Esophagus squamous epithelium (tissue), 5 donors: ENCODE data around the gene LGALS8. TPM values are rescaled to one million over a fixed set of nuclear protein-coding genes. Genes with fewer than 3 reads are reported as not detected.

Experiments used
- DNase-seq: peaks from one replicate; lab custom pipeline; 2025; lab: John Stamatoyannopoulos, UW
- H3K27ac ChIP-seq, 4 donors: fragments of 200-600 bp; sonication (generic); one replicate each; pipeline ENCODE4 v1.5.1; 2016 to 2019; ENCODE audit warnings: mild to moderate bottlenecking in 1 of 4
- H3K27me3 ChIP-seq, 4 donors: fragments of 200-600 bp; sonication (generic); 1 replicate in 3 of 4; 2 replicates in 1 of 4; pipeline versions ENCODE4 v1.5.1 to v1.6.0; 2017 to 2021; ENCODE audit warnings: antibody characterized with exemption in 1 of 4
- H3K36me3 ChIP-seq, 3 donors: fragments of 200-600 bp; sonication (generic); one replicate each; pipeline ENCODE4 v1.5.1; 2016 to 2019
- H3K4me1 ChIP-seq, 3 donors: fragments of 200-600 bp; sonication (generic); one replicate each; pipeline ENCODE4 v1.5.1; 2017 to 2019
- H3K4me3 ChIP-seq, 4 donors: fragments of 200-600 bp; sonication (generic); 1 replicate in 3 of 4; 2 replicates in 1 of 4; pipeline ENCODE4 v1.5.1; 2016 to 2019; ENCODE audit warnings: mild to moderate bottlenecking in 2 of 4, moderate library complexity in 1 of 4
- H3K9me3 ChIP-seq, 3 donors: fragments of 200-600 bp; sonication (generic); one replicate each; pipeline ENCODE4 v1.5.1; 2016 to 2019
- CTCF ChIP-seq, 6 experiments: fragments of 450-650 bp in 4 of 6; fragments of 200-600 bp in 2 of 6; sonication (generic) in 2 of 6; IDR thresholded peaks; one replicate each; pipeline ENCODE4 v1.5.1; 2016 to 2019; ENCODE audit warnings: antibody characterized with exemption in 6 of 6, mild to moderate bottlenecking in 4 of 6, moderate library complexity in 4 of 6
- POLR2A ChIP-seq, 4 donors: fragments of 450-650 bp; IDR thresholded peaks; one replicate each; pipeline ENCODE4 v1.6.1; 2017; ENCODE audit warnings: antibody characterized with exemption in 4 of 4, mild to moderate bottlenecking in 4 of 4, moderate library complexity in 3 of 4
- WGBS, 2 donors: methylation state at CpG; one replicate each; pipeline ENCODE4 v1.1.5; 2018; 5-methylcytosine and 5-hydroxymethylcytosine counted together
- intact Hi-C: fragments of 100-400 bp; cut with DNase I; formaldehyde crosslinking; loops from one replicate; pipeline ENCODE4 v1.15.0; 2022
- total RNA-seq, 4 donors: library from RNA; depleted of rRNA; stranded (reverse); fragments of >200 nt; gene quantifications; one replicate each; pipeline ENCODE4 v1.1.0, GENCODE V29; 2016
- donor health status: DM: yes; HTN: yes; CAD: no.

Gene LGALS8
- total RNA-seq, 4 donors from 2014 or later, result 45.2 to 70.6 (median 52.4) TPM

GRCh38 chr1:236530959-236531358 lies 7.2 kb downstream of the LGALS8 start:
- intact Hi-C loops, result no loop called here
- Histone ChIP-seq H3K9me3 (no peaks in the 10 kb centered on the region), H3K27me3 (no peaks in the 10 kb centered on the region), H3K27ac (no peak overlapping the region), H3K4me3 (no peak overlapping the region), H3K4me1 (peaks cover 0 to 40% (median 4%) of the 10 kb centered on the region in 3 donors), H3K36me3 (peaks cover 0 to 71% (median 0%) of the 10 kb centered on the region in 3 donors)
- 61 to 77% methylated on average over 5 of the region's 5 CpGs for WGBS, 2 donors
- TF ChIP-seq CTCF (IDR thresholded peaks at IDR 0.05), result no peak
- TF ChIP-seq POLR2A (IDR thresholded peaks at IDR 0.05), result no peak
- DNase-seq, result no peak

GRCh38 chr1:236532850-236533249 lies 9.1 kb downstream of the LGALS8 start:
- peaks cover 0 to 64% (median 0%) of the 10 kb centered on the region in 3 donors for H3K36me3 ChIP-seq
- no peaks in the 10 kb centered on the region for H3K27me3 ChIP-seq
- no peak for DNase-seq
- no peak overlapping the region for H3K27ac ChIP-seq
- 84 to 89% methylated on average over 4 of the region's 4 CpGs for WGBS, 2 donors
- H3K4me3 ChIP-seq, result no peak overlapping the region
- no peak for TF ChIP-seq CTCF (IDR thresholded peaks at IDR 0.05)
- TF ChIP-seq POLR2A (IDR thresholded peaks at IDR 0.05), result no peak
- no peaks in the 10 kb centered on the region for H3K9me3 ChIP-seq
- intact Hi-C loops, result no loop called here
- peaks cover 0 to 47% (median 4%) of the 10 kb centered on the region in 3 donors for H3K4me1 ChIP-seq

GRCh38 chr1:236534151-236534651 lies 10.4 kb downstream of the LGALS8 start:
- no peak for DNase-seq
- Histone ChIP-seq H3K4me3 (no peak overlapping the region), H3K27ac (peak overlapping the region in 1 of 4 donors; percentile 29), H3K9me3 (no peaks in the 10 kb centered on the region), H3K4me1 (peaks cover 0 to 47% (median 4%) of the 10 kb centered on the region in 3 donors), H3K36me3 (peaks cover 0 to 65% (median 0%) of the 10 kb centered on the region in 3 donors), H3K27me3 (no peaks in the 10 kb centered on the region)
- 18 to 46% methylated on average over 4 of the region's 4 CpGs for WGBS, 2 donors
- no peak for TF ChIP-seq POLR2A (IDR thresholded peaks at IDR 0.05)
- no peak for TF ChIP-seq CTCF (IDR thresholded peaks at IDR 0.05)
- intact Hi-C loops, result no loop called here

DNA sequence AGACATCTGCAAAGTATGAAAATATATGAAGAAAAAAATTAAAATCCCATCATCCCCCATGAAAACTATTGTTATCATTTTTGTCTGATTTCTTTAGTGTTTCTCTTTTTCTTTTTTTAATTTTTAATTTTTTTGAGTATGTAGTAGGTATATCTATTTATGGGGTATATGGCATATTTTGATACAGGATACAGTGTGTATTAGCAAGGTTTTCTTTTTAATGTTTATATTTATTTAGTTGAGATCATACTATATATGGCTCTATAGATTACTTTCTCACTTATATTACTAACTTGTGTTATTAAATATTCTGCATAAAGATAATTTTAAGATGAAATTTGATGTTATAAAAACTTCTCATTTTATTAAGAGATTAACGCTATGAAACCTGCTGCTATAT lies 11.4 kb downstream of the LGALS8 start:
- Histone ChIP-seq H3K4me1 (peaks cover 0 to 47% (median 4%) of the 10 kb centered on the region in 3 donors), H3K4me3 (no peak overlapping the region), H3K27ac (no peak overlapping the region), H3K36me3 (peaks cover 0 to 72% (median 6%) of the 10 kb centered on the region in 3 donors), H3K9me3 (no peaks in the 10 kb centered on the region), H3K27me3 (no peaks in the 10 kb centered on the region)
- intact Hi-C loops, result no loop called here
- 97 to 100% methylated on average over 1 of the region's 1 CpG for WGBS, 2 donors
- TF ChIP-seq CTCF (IDR thresholded peaks at IDR 0.05) (no peak), POLR2A (IDR thresholded peaks at IDR 0.05) (no peak)
- DNase-seq, result no peak

GRCh38 chr1:236535662-236536161 lies 11.9 kb downstream of the LGALS8 start:
- peaks cover 0 to 50% (median 4%) of the 10 kb centered on the region in 3 donors for H3K4me1 ChIP-seq
- peaks cover 0 to 72% (median 6%) of the 10 kb centered on the region in 3 donors for H3K36me3 ChIP-seq
- TF ChIP-seq CTCF (IDR thresholded peaks at IDR 0.05) (no peak), POLR2A (IDR thresholded peaks at IDR 0.05) (no peak)
- no peak for DNase-seq
- WGBS, 2 donors, result 82 to 98% methylated on average over 4 to 6 of the region's 6 CpGs
- H3K27ac ChIP-seq, result no peak overlapping the region
- H3K4me3 ChIP-seq, result no peak overlapping the region
- H3K27me3 ChIP-seq, result no peaks in the 10 kb centered on the region
- intact Hi-C loops, result no loop called here
- no peaks in the 10 kb centered on the region for H3K9me3 ChIP-seq
